ENCODE data around the gene SH3GL3.

The SH3GL3 gene

DNA sequence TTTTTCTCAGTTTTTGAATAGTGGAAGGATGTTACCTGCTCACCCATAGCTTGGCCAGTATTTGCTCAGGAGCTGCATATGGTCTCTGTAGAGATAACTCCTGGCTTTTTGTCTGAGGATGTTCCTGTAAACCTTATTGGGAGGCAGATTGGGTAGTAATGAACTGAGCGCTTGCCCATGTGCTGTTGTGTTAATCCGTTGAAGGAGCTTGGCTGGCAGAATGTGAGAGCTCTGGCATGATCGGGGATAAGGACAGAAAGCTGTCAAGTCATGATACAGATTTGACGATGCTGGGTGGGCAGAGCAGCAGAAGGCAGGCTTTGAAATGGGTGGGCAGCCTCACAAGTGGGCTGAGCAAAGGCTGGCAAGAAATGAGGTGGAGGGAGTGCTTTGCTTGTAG is 27.4 kb downstream of the SH3GL3 start:
- no peak overlapping the region for H2AFZ ChIP-seq (ENCODE audit: low read depth, low read length, severe bottlenecking)
- H4K20me1 ChIP-seq (ENCODE audit: low read depth, low read length): no peaks in the 10 kb centered on the region
- no peaks in the 10 kb centered on the region for H3K9me2 ChIP-seq (replicated peaks; ENCODE audit: insufficient read depth, low read length)
- H3K36me3 ChIP-seq (ENCODE audit: low read length): no peaks in the 10 kb centered on the region
- H3K9ac ChIP-seq (ENCODE audit: low read length): no peak overlapping the region
- no peaks in the 10 kb centered on the region for H3K9me3 ChIP-seq (ENCODE audit: insufficient read depth, low read length)
- TF ChIP-seq, protein P1, sequence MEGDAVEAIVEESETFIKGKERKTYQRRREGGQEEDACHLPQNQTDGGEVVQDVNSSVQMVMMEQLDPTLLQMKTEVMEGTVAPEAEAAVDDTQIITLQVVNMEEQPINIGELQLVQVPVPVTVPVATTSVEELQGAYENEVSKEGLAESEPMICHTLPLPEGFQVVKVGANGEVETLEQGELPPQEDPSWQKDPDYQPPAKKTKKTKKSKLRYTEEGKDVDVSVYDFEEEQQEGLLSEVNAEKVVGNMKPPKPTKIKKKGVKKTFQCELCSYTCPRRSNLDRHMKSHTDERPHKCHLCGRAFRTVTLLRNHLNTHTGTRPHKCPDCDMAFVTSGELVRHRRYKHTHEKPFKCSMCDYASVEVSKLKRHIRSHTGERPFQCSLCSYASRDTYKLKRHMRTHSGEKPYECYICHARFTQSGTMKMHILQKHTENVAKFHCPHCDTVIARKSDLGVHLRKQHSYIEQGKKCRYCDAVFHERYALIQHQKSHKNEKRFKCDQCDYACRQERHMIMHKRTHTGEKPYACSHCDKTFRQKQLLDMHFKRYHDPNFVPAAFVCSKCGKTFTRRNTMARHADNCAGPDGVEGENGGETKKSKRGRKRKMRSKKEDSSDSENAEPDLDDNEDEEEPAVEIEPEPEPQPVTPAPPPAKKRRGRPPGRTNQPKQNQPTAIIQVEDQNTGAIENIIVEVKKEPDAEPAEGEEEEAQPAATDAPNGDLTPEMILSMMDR (IDR thresholded peaks at IDR 0.05; ENCODE audit: insufficient read depth, low read length, poor library complexity, severe bottlenecking): no peak
- TF ChIP-seq EZH2phosphoT487 (conservative IDR thresholded peaks at IDR 0.05; ENCODE audit: low read length): no peak
- no peak overlapping the region for H3K4me3 ChIP-seq (ENCODE audit: insufficient read depth, low read length, poor library complexity, severe bottlenecking)
- H3K27me3 ChIP-seq (ENCODE audit: low read length): no peaks in the 10 kb centered on the region
- no peaks in the 10 kb centered on the region for H3K79me2 ChIP-seq (ENCODE audit: insufficient read depth, low read length)
- no peaks in the 10 kb centered on the region for H3F3A ChIP-seq (ENCODE audit: insufficient read depth)
- H3K27ac ChIP-seq (ENCODE audit: low read depth, low read length): no peak overlapping the region
- H3K4me2 ChIP-seq (ENCODE audit: low read depth, low read length, poor library complexity, severe bottlenecking): no peak overlapping the region

DNA sequence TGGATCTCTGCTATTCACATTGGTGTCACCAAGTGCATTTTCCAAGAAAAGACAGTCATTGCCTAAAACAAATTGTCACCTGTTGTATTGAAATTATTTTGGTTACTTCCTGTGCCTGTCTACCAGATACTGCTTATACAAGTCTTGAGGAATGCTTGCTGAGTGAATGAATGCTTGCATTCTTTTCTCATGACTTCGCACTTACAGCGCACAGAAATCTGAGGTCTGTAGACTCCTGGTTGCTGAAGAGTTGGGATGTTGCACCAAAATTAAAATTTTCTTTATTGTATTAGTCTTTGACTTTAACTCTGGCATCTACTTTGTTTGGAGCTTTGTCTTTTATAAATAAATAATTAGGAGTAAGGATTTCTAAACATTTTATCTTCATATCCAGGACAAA is 28.4 kb downstream of the SH3GL3 start:
- no peaks in the 10 kb centered on the region for H3K36me3 ChIP-seq (ENCODE audit: low read length)
- no peaks in the 10 kb centered on the region for H4K20me1 ChIP-seq (ENCODE audit: low read depth, low read length)
- no peak overlapping the region for H3K27ac ChIP-seq (ENCODE audit: low read depth, low read length)
- H2AFZ ChIP-seq (ENCODE audit: low read depth, low read length, severe bottlenecking): no peak overlapping the region
- H3K4me2 ChIP-seq (ENCODE audit: low read depth, low read length, poor library complexity, severe bottlenecking): no peak overlapping the region
- no peaks in the 10 kb centered on the region for H3K79me2 ChIP-seq (ENCODE audit: insufficient read depth, low read length)
- H3F3A ChIP-seq (ENCODE audit: insufficient read depth): no peaks in the 10 kb centered on the region
- H3K9me3 ChIP-seq (ENCODE audit: insufficient read depth, low read length): no peaks in the 10 kb centered on the region
- no peaks in the 10 kb centered on the region for H3K27me3 ChIP-seq (ENCODE audit: low read length)
- no peaks in the 10 kb centered on the region for H3K9me2 ChIP-seq (replicated peaks; ENCODE audit: insufficient read depth, low read length)
- no peak overlapping the region for H3K9ac ChIP-seq (ENCODE audit: low read length)
- no peak overlapping the region for H3K4me3 ChIP-seq (ENCODE audit: insufficient read depth, low read length, poor library complexity, severe bottlenecking)
- TF ChIP-seq EZH2phosphoT487 (conservative IDR thresholded peaks at IDR 0.05; ENCODE audit: low read length): no peak
- TF ChIP-seq, protein P1 (IDR thresholded peaks at IDR 0.05; ENCODE audit: insufficient read depth, low read length, poor library complexity, severe bottlenecking): no peak

GRCh38 chr15:83476066-83476465 is 28.9 kb downstream of the SH3GL3 start:
- no peak overlapping the region for H3K4me2 ChIP-seq (ENCODE audit: low read depth, low read length, poor library complexity, severe bottlenecking)
- H3K9ac ChIP-seq (ENCODE audit: low read length): no peak overlapping the region
- TF ChIP-seq, protein P1 (IDR thresholded peaks at IDR 0.05; ENCODE audit: insufficient read depth, low read length, poor library complexity, severe bottlenecking): no peak
- no peak for TF ChIP-seq EZH2phosphoT487 (conservative IDR thresholded peaks at IDR 0.05; ENCODE audit: low read length)
- H3K4me3 ChIP-seq (ENCODE audit: insufficient read depth, low read length, poor library complexity, severe bottlenecking): no peak overlapping the region
- no peaks in the 10 kb centered on the region for H3K9me3 ChIP-seq (ENCODE audit: insufficient read depth, low read length)
- H3K36me3 ChIP-seq (ENCODE audit: low read length): no peaks in the 10 kb centered on the region
- H3K79me2 ChIP-seq (ENCODE audit: insufficient read depth, low read length): no peaks in the 10 kb centered on the region
- no peaks in the 10 kb centered on the region for H3K9me2 ChIP-seq (replicated peaks; ENCODE audit: insufficient read depth, low read length)
- no peak overlapping the region for H3K27ac ChIP-seq (ENCODE audit: low read depth, low read length)
- H3F3A ChIP-seq (ENCODE audit: insufficient read depth): no peaks in the 10 kb centered on the region
- H3K27me3 ChIP-seq (ENCODE audit: low read length): no peaks in the 10 kb centered on the region
- no peak overlapping the region for H2AFZ ChIP-seq (ENCODE audit: low read depth, low read length, severe bottlenecking)
- H4K20me1 ChIP-seq (ENCODE audit: low read depth, low read length): no peaks in the 10 kb centered on the region

Data from SU-DHL-6 (cell line).